Liver (tissue), 9 donors: ENCODE results near the gene UNC79. TPM values are rescaled to one million over a fixed set of nuclear protein-coding genes. Genes with fewer than 3 reads are reported as not detected.

Experiments used
- DNase-seq: peaks from one replicate; pipeline ENCODE4 v3.0.0-alpha.2; 2017; ENCODE audit warnings: low spot score
- H3K27ac ChIP-seq, 2 donors: one replicate each; pipeline ENCODE4 v1.7.0; 2013; ENCODE audit warnings: inconsistent platforms in 2 of 2, low read length in 2 of 2, control low read depth in 1 of 2, low read depth in 1 of 2, mild to moderate bottlenecking in 1 of 2
- H3K27me3 ChIP-seq, 4 donors: one replicate each; pipeline versions ENCODE4 v1.6.1 to v1.7.0; 2013; ENCODE audit warnings: low read length in 3 of 4, inconsistent platforms in 1 of 4, mild to moderate bottlenecking in 1 of 4, moderate library complexity in 1 of 4; ENCODE audit not compliant: control insufficient read depth in 4 of 4, insufficient read depth in 4 of 4
- H3K36me3 ChIP-seq, 4 donors: one replicate each; pipeline versions ENCODE4 v1.6.1 to v1.7.0; 2013; ENCODE audit warnings: low read length in 3 of 4, mild to moderate bottlenecking in 3 of 4, low read depth in 1 of 4, moderate library complexity in 1 of 4; ENCODE audit not compliant: control insufficient read depth in 4 of 4, insufficient read depth in 3 of 4
- H3K4me1 ChIP-seq, 4 donors: one replicate each; pipeline versions ENCODE4 v1.6.1 to v1.7.0; 2013; ENCODE audit warnings: low read length in 3 of 4, mild to moderate bottlenecking in 3 of 4, moderate library complexity in 1 of 4; ENCODE audit not compliant: control insufficient read depth in 4 of 4, insufficient read depth in 4 of 4
- H3K4me3 ChIP-seq, 3 donors: one replicate each; pipeline versions ENCODE4 v1.6.1 to v1.7.0; 2013; ENCODE audit warnings: low read length in 3 of 3, control low read depth in 1 of 3, low read depth in 1 of 3, mild to moderate bottlenecking in 1 of 3
- H3K9ac ChIP-seq, 2 donors: one replicate each; pipeline ENCODE4 v1.7.0; 2013; ENCODE audit warnings: low read length in 2 of 2, mild to moderate bottlenecking in 2 of 2, moderate library complexity in 2 of 2, control low read depth in 1 of 2, low read depth in 1 of 2
- H3K9me3 ChIP-seq, 4 donors: one replicate each; pipeline versions ENCODE4 v1.6.1 to v1.7.0; 2013; ENCODE audit warnings: low read length in 3 of 4; ENCODE audit not compliant: control insufficient read depth in 4 of 4
- EGR1 ChIP-seq, 2 donors: IDR thresholded peaks; 2 replicates each; pipeline ENCODE4 v1.6.1; 2016 to 2018; ENCODE audit warnings: antibody characterized with exemption in 2 of 2, low read depth in 2 of 2
- FOXA1 ChIP-seq: IDR thresholded peaks from 2 replicates; pipeline ENCODE4 v1.6.1; 2016; ENCODE audit warnings: antibody characterized with exemption
- FOXA2 ChIP-seq: IDR thresholded peaks from 2 replicates; pipeline ENCODE4 v1.6.1; 2016; ENCODE audit warnings: antibody characterized with exemption
- GABPA ChIP-seq, 2 donors: IDR thresholded peaks in 1 of 2; conservative IDR thresholded peaks in 1 of 2; 2 replicates each; pipeline ENCODE4 v1.6.1; 2016; ENCODE audit warnings: antibody characterized with exemption in 2 of 2, mild to moderate bottlenecking in 1 of 2, moderate library complexity in 1 of 2
- HNF4A ChIP-seq, 2 donors: conservative IDR thresholded peaks; 2 replicates each; pipeline ENCODE4 v1.6.1; 2016; ENCODE audit warnings: antibody characterized with exemption in 2 of 2, mild to moderate bottlenecking in 2 of 2
- JUND ChIP-seq, 2 donors: IDR thresholded peaks; 2 replicates each; pipeline ENCODE4 v1.6.1; 2016; ENCODE audit warnings: antibody characterized with exemption in 2 of 2
- NR2F2 ChIP-seq: IDR thresholded peaks from 2 replicates; pipeline ENCODE4 v1.6.1; 2016; ENCODE audit warnings: antibody characterized with exemption
- RAD21 ChIP-seq, 2 donors: IDR thresholded peaks; 2 replicates each; pipeline ENCODE4 v1.6.1; 2016; ENCODE audit warnings: antibody characterized with exemption in 2 of 2, mild to moderate bottlenecking in 2 of 2
- RXRA ChIP-seq, 2 donors: IDR thresholded peaks; 2 replicates each; pipeline ENCODE4 v1.6.1; 2017 to 2018; ENCODE audit warnings: antibody characterized with exemption in 2 of 2, mild to moderate bottlenecking in 1 of 2
- SP1 ChIP-seq: IDR thresholded peaks from 2 replicates; pipeline ENCODE4 v1.6.1; 2018; ENCODE audit warnings: antibody characterized with exemption, mild to moderate bottlenecking
- TAF1 ChIP-seq: conservative IDR thresholded peaks from 2 replicates; pipeline ENCODE4 v1.6.1; 2016; ENCODE audit warnings: antibody characterized with exemption, mild to moderate bottlenecking
- YY1 ChIP-seq: IDR thresholded peaks from 2 replicates; pipeline ENCODE4 v1.6.1; 2016; ENCODE audit warnings: antibody characterized with exemption, mild to moderate bottlenecking
- ZBTB33 ChIP-seq: IDR thresholded peaks from 2 replicates; pipeline ENCODE4 v1.6.1; 2016; ENCODE audit warnings: antibody characterized with exemption
- WGBS: extraction: QIAGEN DNeasy Blood & Tissue Kit; methylation state at CpG from one replicate; pipeline ENCODE4 v1.1.7; 2013; 5-methylcytosine and 5-hydroxymethylcytosine counted together
- polyA plus RNA-seq, 2 donors: library from polyadenylated mRNA; stranded (reverse) in 1 of 2; unstranded in 1 of 2; fragments of 200-250 nt in 1 of 2; fragments of >200 nt in 1 of 2; fragmentation: Nextera tagmentation in 1 of 2; extraction: Ambion mirVana in 1 of 2; gene quantifications; one replicate each; pipeline versions ENCODE4 v1.2.1 to v1.2.3, GENCODE V29; 2013 to 2015
- total RNA-seq, 2 donors: library from RNA; depleted of rRNA; stranded (reverse); fragments of >200 nt; gene quantifications; one replicate each; pipeline ENCODE4 v1.2.3, GENCODE V29; 2014
- TF ChIP-seq, protein P1 (sequence below): IDR thresholded peaks from 2 replicates; pipeline ENCODE4 v1.6.1; 2016; ENCODE audit warnings: antibody characterized with exemption, mild to moderate bottlenecking
- TF ChIP-seq, protein P2 (sequence below): IDR thresholded peaks from 2 replicates; pipeline ENCODE4 v1.6.1; 2016; ENCODE audit warnings: antibody characterized with exemption
- TF ChIP-seq, protein P3 (sequence below): IDR thresholded peaks from 2 replicates; pipeline ENCODE4 v1.6.1; 2016; ENCODE audit warnings: antibody characterized with exemption
- TF ChIP-seq, protein P4 (sequence below): fragments of 150-350 bp; IDR thresholded peaks from 2 replicates; pipeline ENCODE4 v1.5.1; 2017; ENCODE audit warnings: improper control_type of control experiment, low read depth, low read length; ENCODE audit not compliant: missing input control
- donor health status: healthy.
- donor health status: healthy.
- donor health status: healthy.
- donor health status: healthy.
- donor health status: healthy.

The UNC79 gene
- total and polyA plus RNA-seq, 4 donors: 0.01 to 0.08 (median 0.05) TPM; not detected in 1

GRCh38 chr14:93398491-93398890 is 32.2 kb upstream of the UNC79 start:
- Histone ChIP-seq H3K36me3 (no peaks in the 10 kb centered on the region), H3K9ac (no peak overlapping the region), H3K27ac (no peak overlapping the region), H3K9me3 (peaks cover 0 to 2% (median 0%) of the 10 kb centered on the region in 4 donors), H3K4me1 (no peaks in the 10 kb centered on the region), H3K4me3 (no peak overlapping the region), H3K27me3 (peaks cover 0 to 6% (median 0%) of the 10 kb centered on the region in 4 donors)
- no peak for DNase-seq
- TF ChIP-seq RAD21 (IDR thresholded peaks at IDR 0.05) (no peak), ZBTB33 (no peak), FOXA1 (no peak), HNF4A (conservative IDR thresholded peaks at IDR 0.05) (no peak), FOXA2 (no peak), NR2F2 (no peak), JUND (IDR thresholded peaks at IDR 0.05) (no peak), TAF1 (no peak), SP1 (no peak)
- TF ChIP-seq, protein P1, sequence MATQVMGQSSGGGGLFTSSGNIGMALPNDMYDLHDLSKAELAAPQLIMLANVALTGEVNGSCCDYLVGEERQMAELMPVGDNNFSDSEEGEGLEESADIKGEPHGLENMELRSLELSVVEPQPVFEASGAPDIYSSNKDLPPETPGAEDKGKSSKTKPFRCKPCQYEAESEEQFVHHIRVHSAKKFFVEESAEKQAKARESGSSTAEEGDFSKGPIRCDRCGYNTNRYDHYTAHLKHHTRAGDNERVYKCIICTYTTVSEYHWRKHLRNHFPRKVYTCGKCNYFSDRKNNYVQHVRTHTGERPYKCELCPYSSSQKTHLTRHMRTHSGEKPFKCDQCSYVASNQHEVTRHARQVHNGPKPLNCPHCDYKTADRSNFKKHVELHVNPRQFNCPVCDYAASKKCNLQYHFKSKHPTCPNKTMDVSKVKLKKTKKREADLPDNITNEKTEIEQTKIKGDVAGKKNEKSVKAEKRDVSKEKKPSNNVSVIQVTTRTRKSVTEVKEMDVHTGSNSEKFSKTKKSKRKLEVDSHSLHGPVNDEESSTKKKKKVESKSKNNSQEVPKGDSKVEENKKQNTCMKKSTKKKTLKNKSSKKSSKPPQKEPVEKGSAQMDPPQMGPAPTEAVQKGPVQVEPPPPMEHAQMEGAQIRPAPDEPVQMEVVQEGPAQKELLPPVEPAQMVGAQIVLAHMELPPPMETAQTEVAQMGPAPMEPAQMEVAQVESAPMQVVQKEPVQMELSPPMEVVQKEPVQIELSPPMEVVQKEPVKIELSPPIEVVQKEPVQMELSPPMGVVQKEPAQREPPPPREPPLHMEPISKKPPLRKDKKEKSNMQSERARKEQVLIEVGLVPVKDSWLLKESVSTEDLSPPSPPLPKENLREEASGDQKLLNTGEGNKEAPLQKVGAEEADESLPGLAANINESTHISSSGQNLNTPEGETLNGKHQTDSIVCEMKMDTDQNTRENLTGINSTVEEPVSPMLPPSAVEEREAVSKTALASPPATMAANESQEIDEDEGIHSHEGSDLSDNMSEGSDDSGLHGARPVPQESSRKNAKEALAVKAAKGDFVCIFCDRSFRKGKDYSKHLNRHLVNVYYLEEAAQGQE: no peak
- TF ChIP-seq, protein P2, sequence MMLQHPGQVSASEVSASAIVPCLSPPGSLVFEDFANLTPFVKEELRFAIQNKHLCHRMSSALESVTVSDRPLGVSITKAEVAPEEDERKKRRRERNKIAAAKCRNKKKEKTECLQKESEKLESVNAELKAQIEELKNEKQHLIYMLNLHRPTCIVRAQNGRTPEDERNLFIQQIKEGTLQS: no peak
- TF ChIP-seq, protein P3, sequence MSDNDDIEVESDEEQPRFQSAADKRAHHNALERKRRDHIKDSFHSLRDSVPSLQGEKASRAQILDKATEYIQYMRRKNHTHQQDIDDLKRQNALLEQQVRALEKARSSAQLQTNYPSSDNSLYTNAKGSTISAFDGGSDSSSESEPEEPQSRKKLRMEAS: no peak
- TF ChIP-seq, protein P4, sequence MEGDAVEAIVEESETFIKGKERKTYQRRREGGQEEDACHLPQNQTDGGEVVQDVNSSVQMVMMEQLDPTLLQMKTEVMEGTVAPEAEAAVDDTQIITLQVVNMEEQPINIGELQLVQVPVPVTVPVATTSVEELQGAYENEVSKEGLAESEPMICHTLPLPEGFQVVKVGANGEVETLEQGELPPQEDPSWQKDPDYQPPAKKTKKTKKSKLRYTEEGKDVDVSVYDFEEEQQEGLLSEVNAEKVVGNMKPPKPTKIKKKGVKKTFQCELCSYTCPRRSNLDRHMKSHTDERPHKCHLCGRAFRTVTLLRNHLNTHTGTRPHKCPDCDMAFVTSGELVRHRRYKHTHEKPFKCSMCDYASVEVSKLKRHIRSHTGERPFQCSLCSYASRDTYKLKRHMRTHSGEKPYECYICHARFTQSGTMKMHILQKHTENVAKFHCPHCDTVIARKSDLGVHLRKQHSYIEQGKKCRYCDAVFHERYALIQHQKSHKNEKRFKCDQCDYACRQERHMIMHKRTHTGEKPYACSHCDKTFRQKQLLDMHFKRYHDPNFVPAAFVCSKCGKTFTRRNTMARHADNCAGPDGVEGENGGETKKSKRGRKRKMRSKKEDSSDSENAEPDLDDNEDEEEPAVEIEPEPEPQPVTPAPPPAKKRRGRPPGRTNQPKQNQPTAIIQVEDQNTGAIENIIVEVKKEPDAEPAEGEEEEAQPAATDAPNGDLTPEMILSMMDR: no peak

- H3K4me3 ChIP-seq: no peak overlapping the region
- no peak overlapping the region for H3K9ac ChIP-seq
- no peaks in the 10 kb centered on the region for H3K36me3 ChIP-seq
- H3K27me3 ChIP-seq: peaks cover 0 to 6% (median 0%) of the 10 kb centered on the region in 4 donors
- no peak for DNase-seq
- H3K9me3 ChIP-seq: no peaks in the 10 kb centered on the region
- 59% methylated on average over 3 of the region's 3 CpGs for WGBS
- no peaks in the 10 kb centered on the region for H3K4me1 ChIP-seq
- H3K27ac ChIP-seq: no peak overlapping the region
- TF ChIP-seq, protein P2: no peak
- TF ChIP-seq RXRA (IDR thresholded peaks at IDR 0.05) (no peak), NR2F2 (no peak), TAF1 (no peak), SP1 (no peak), GABPA (IDR thresholded peaks at IDR 0.05 in 1 of 2, conservative IDR thresholded peaks at IDR 0.05 in 1 of 2) (no peak), FOXA2 (no peak), YY1 (no peak), EGR1 (IDR thresholded peaks at IDR 0.05; ENCODE audit: low read depth in 2 of 2) (no peak)
- TF ChIP-seq, protein P3: no peak
- TF ChIP-seq, protein P1: no peak
- TF ChIP-seq, protein P4: no peak
These were observed 27.8 kb upstream of the UNC79 start for GRCh38 chr14:93402951-93403350.
